GM21526 (cell line): ENCODE data around the gene MYO10.
"Not testable (repeated sequence)": the region's sequence is repeated elsewhere in the genome, so short reads cannot be mapped to it uniquely, and the experiment has no call there.

Experiments
- ATAC-seq: cut with Tn5 transposase; IDR thresholded peaks from one replicate; pipeline ENCODE4 v1.9.1; 2021; ENCODE audit warnings: moderate library complexity; ENCODE audit not compliant: unreplicated experiment, low FRiP score

Gene MYO10

GRCh38 chr5:16792598-16793275 is 143.4 kb downstream of the MYO10 start:
- ATAC-seq = no peak

GRCh38 chr5:16791904-16792597 is 144.0 kb downstream of the MYO10 start:
- no peak for ATAC-seq

GRCh38 chr5:16791036-16791705 is 144.9 kb downstream of the MYO10 start:
- peak; percentile 50 for ATAC-seq

GRCh38 chr5:16788957-16789356 is 147.1 kb downstream of the MYO10 start:
- ATAC-seq = no peak

GRCh38 chr5:16787278-16787677 is 148.8 kb downstream of the MYO10 start:
- no peak for ATAC-seq

- ATAC-seq = peak; percentile 93
Measured at GRCh38 chr5:16784843-16785791, 151.0 kb downstream of the MYO10 start.

- no peak for ATAC-seq
Measured at GRCh38 chr5:16784088-16784487, 152.0 kb downstream of the MYO10 start.

GRCh38 chr5:16781828-16782626 is 154.1 kb downstream of the MYO10 start:
- ATAC-seq = no peak

- no peak for ATAC-seq
Measured at GRCh38 chr5:16780325-16780724, 155.8 kb downstream of the MYO10 start.

- no peak for ATAC-seq
Measured at GRCh38 chr5:16777432-16777831, 158.7 kb downstream of the MYO10 start.

GRCh38 chr5:16776611-16777251 is 159.4 kb downstream of the MYO10 start:
- ATAC-seq = no peak

- ATAC-seq = no peak
Measured at GRCh38 chr5:16774806-16775205, 161.3 kb downstream of the MYO10 start.

- ATAC-seq = no peak
Measured at GRCh38 chr5:16773991-16774390, 162.1 kb downstream of the MYO10 start.

- no peak for ATAC-seq
Measured at GRCh38 chr5:16772556-16772955, 163.5 kb downstream of the MYO10 start.

- ATAC-seq = no peak
Measured at GRCh38 chr5:16768184-16768583, 167.9 kb downstream of the MYO10 start.

- ATAC-seq = no peak
Measured at GRCh38 chr5:16763211-16763610, 172.9 kb downstream of the MYO10 start.

- ATAC-seq = peak; percentile 76
Measured at GRCh38 chr5:16759147-16759773, 176.8 kb downstream of the MYO10 start.

GRCh38 chr5:16757989-16758501 is 178.0 kb downstream of the MYO10 start:
- no peak for ATAC-seq

- ATAC-seq = not testable (repeated sequence)
Measured at GRCh38 chr5:16757577-16757976, 178.5 kb downstream of the MYO10 start.
